ENCODE data around the gene EPS8.

DNA sequence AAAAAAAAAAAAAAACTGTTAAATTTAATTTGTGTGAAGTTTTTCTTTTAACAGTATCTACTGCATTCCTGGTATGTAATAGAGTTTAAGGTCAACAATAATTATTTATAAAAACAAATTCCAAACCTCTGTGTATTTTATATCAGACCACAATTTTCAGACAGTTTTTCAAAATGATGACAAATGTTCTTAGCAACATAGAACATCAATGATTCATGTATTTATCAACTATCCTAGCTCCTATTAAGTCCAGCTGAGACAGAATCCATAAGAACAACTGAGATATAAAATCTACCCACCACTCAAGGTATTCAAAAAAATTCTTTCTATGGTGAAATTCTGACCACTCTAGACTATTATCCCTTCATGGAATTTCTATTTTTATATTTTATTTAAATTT lies 144.5 kb downstream of the EPS8 start:
- TF ChIP-seq EZH2 (IDR thresholded peaks at IDR 0.05; ENCODE audit: borderline replicate concordance, low read depth, low read length, severe bottlenecking): no peak
- TF ChIP-seq, protein P1, sequence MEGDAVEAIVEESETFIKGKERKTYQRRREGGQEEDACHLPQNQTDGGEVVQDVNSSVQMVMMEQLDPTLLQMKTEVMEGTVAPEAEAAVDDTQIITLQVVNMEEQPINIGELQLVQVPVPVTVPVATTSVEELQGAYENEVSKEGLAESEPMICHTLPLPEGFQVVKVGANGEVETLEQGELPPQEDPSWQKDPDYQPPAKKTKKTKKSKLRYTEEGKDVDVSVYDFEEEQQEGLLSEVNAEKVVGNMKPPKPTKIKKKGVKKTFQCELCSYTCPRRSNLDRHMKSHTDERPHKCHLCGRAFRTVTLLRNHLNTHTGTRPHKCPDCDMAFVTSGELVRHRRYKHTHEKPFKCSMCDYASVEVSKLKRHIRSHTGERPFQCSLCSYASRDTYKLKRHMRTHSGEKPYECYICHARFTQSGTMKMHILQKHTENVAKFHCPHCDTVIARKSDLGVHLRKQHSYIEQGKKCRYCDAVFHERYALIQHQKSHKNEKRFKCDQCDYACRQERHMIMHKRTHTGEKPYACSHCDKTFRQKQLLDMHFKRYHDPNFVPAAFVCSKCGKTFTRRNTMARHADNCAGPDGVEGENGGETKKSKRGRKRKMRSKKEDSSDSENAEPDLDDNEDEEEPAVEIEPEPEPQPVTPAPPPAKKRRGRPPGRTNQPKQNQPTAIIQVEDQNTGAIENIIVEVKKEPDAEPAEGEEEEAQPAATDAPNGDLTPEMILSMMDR (IDR thresholded peaks at IDR 0.05; ENCODE audit: borderline replicate concordance, extremely low read depth, low read length, poor library complexity, severe bottlenecking): no peak

Measured in DND-41 (cell line).